H9 (cell line): ENCODE measurements around the gene SHPK. TPM values are rescaled to one million over a fixed set of nuclear protein-coding genes. Genes with fewer than 3 reads are reported as not detected.
A peak's percentile ranks its signal among the peaks of the same experiment; 100 is the strongest.

Experiments
- DNase-seq: peaks from one replicate; pipeline ENCODE4 v3.0.0-alpha.2; 2017
- H2AFZ ChIP-seq: one replicate; pipeline ENCODE4 v1.6.1; 2013; ENCODE audit warnings: mild to moderate bottlenecking, low read length, control low read depth, moderate library complexity
- H2AK5ac ChIP-seq: 2 replicates; pipeline ENCODE4 v1.6.1; 2013; ENCODE audit warnings: low read length, control low read depth, mixed read lengths; ENCODE audit not compliant: insufficient read length
- H2BK120ac ChIP-seq: one replicate; pipeline ENCODE4 v1.6.1; 2013; ENCODE audit warnings: low read depth, mild to moderate bottlenecking, low read length, control low read depth, inconsistent platforms; ENCODE audit not compliant: poor library complexity, severe bottlenecking
- H2BK12ac ChIP-seq: 2 replicates; pipeline ENCODE4 v1.6.1; 2013; ENCODE audit warnings: low read length, control low read depth, mixed read lengths, low read depth; ENCODE audit not compliant: insufficient read length
- H2BK15ac ChIP-seq: 2 replicates; pipeline ENCODE4 v1.6.1; 2013; ENCODE audit warnings: low read depth, low read length, control low read depth
- H2BK20ac ChIP-seq: one replicate; pipeline ENCODE4 v1.6.1; 2013; ENCODE audit warnings: low read depth, mild to moderate bottlenecking, low read length, control low read depth, inconsistent platforms; ENCODE audit not compliant: poor library complexity, severe bottlenecking
- H2BK5ac ChIP-seq: 2 replicates; pipeline ENCODE4 v1.6.1; 2013; ENCODE audit warnings: low read length, control low read depth, mixed read lengths; ENCODE audit not compliant: insufficient read length
- H3K14ac ChIP-seq: 2 replicates; pipeline ENCODE4 v1.6.1; 2013; ENCODE audit warnings: low read length, control low read depth; ENCODE audit not compliant: insufficient read depth
- H3K18ac ChIP-seq: 2 replicates; pipeline ENCODE4 v1.6.1; 2013; ENCODE audit warnings: low read depth, mild to moderate bottlenecking, mixed read lengths, low read length, control low read depth; ENCODE audit not compliant: insufficient read length
- H3K23ac ChIP-seq: 2 replicates; pipeline ENCODE4 v1.6.1; 2013; ENCODE audit warnings: low read length, control low read depth, mixed read lengths, low read depth; ENCODE audit not compliant: insufficient read length
- H3K23me2 ChIP-seq: 2 replicates; pipeline ENCODE4 v1.6.1; 2013; ENCODE audit warnings: low read depth, mild to moderate bottlenecking, mixed read lengths, low read length, control low read depth; ENCODE audit not compliant: insufficient read length, poor library complexity, severe bottlenecking
- H3K27ac ChIP-seq: 2 replicates; pipeline ENCODE4 v1.5.1; 2013; ENCODE audit warnings: low read length, control low read depth, mixed read lengths, low read depth; ENCODE audit not compliant: insufficient read length
- H3K27me3 ChIP-seq: 2 replicates; pipeline ENCODE4 v1.6.1; 2013; ENCODE audit warnings: low read length, control low read depth, inconsistent platforms; ENCODE audit not compliant: insufficient read depth
- H3K4ac ChIP-seq: 2 replicates; pipeline ENCODE4 v1.6.1; 2013; ENCODE audit warnings: low read depth, mild to moderate bottlenecking, control low read depth, inconsistent platforms, low read length, moderate library complexity
- H3K4me1 ChIP-seq: 2 replicates; pipeline ENCODE4 v1.6.1; 2013; ENCODE audit warnings: low read length, control low read depth, inconsistent platforms; ENCODE audit not compliant: insufficient read depth
- H3K4me2 ChIP-seq: 2 replicates; pipeline ENCODE4 v1.6.1; 2013; ENCODE audit warnings: low read length, control low read depth, mixed read lengths; ENCODE audit not compliant: insufficient read length, insufficient read depth
- H3K56ac ChIP-seq: 2 replicates; pipeline ENCODE4 v1.6.1; 2013; ENCODE audit warnings: low read depth, mild to moderate bottlenecking, mixed read lengths, low read length, control low read depth; ENCODE audit not compliant: insufficient read length
- H3K79me1 ChIP-seq: 2 replicates; pipeline ENCODE4 v1.6.1; 2013; ENCODE audit warnings: low read depth, mild to moderate bottlenecking, moderate library complexity, low read length, control low read depth, inconsistent platforms; ENCODE audit not compliant: insufficient read depth, poor library complexity, severe bottlenecking
- H3K79me2 ChIP-seq: 2 replicates; pipeline ENCODE4 v1.6.1; 2013; ENCODE audit warnings: low read length, control low read depth, inconsistent platforms; ENCODE audit not compliant: insufficient read depth
- H3K9ac ChIP-seq: 2 replicates; pipeline ENCODE4 v1.6.1; 2013; ENCODE audit warnings: low read length, control low read depth, mixed read lengths; ENCODE audit not compliant: insufficient read length; ENCODE audit errors: extremely low read depth
- H3K9me3 ChIP-seq: one replicate; pipeline ENCODE4 v1.6.1; 2013; ENCODE audit warnings: low read depth, low read length, inconsistent platforms; ENCODE audit not compliant: control insufficient read depth
- H3T11ph ChIP-seq: one replicate; pipeline ENCODE4 v1.6.1; 2013; ENCODE audit warnings: mild to moderate bottlenecking, low read length, control low read depth, inconsistent platforms
- H4K20me1 ChIP-seq: one replicate; pipeline ENCODE4 v1.6.1; 2013; ENCODE audit not compliant: control insufficient read depth, insufficient read length, insufficient read depth
- H4K5ac ChIP-seq: 2 replicates; pipeline ENCODE4 v1.6.1; 2013; ENCODE audit warnings: low read depth, mild to moderate bottlenecking, mixed read lengths, low read length, control low read depth; ENCODE audit not compliant: insufficient read length
- H4K8ac ChIP-seq: replicated peaks from 2 replicates; pipeline ENCODE4 v1.6.1; 2013; ENCODE audit warnings: low read length, control low read depth, mixed read lengths, low read depth; ENCODE audit not compliant: insufficient read length
- H4K91ac ChIP-seq: 2 replicates; pipeline ENCODE4 v1.6.1; 2013; ENCODE audit warnings: low read depth, mild to moderate bottlenecking, moderate library complexity, mixed read lengths, low read length, control low read depth; ENCODE audit not compliant: insufficient read length
- H3K27ac Mint-ChIP-seq, 3 experiments: 2 replicates in 2 of 3; 3 replicates in 1 of 3; pipeline ENCODE4 v1.8.0; 2020 to 2021; ENCODE audit warnings: mixed read lengths in 3 of 3, mild to moderate bottlenecking in 1 of 3, moderate library complexity in 1 of 3
- H3K27me3 Mint-ChIP-seq: 2 replicates; pipeline ENCODE4 v1.8.0; 2021; ENCODE audit warnings: low read depth, mild to moderate bottlenecking, moderate library complexity, mixed read lengths
- H3K36me3 Mint-ChIP-seq, 3 experiments: 2 replicates in 2 of 3; 3 replicates in 1 of 3; pipeline ENCODE4 v1.8.0; 2020 to 2021; ENCODE audit warnings: low read depth in 3 of 3, mixed read lengths in 3 of 3; ENCODE audit not compliant: insufficient read depth in 1 of 3
- H3K4me1 Mint-ChIP-seq, 2 experiments: 2 replicates each; pipeline ENCODE4 v1.8.0; 2020; ENCODE audit warnings: mixed read lengths in 2 of 2
- H3K4me3 Mint-ChIP-seq, 2 experiments: 2 replicates in 1 of 2; 3 replicates in 1 of 2; pipeline ENCODE4 v1.8.0; 2020 to 2021; ENCODE audit warnings: mild to moderate bottlenecking in 2 of 2, mixed read lengths in 2 of 2, moderate library complexity in 1 of 2
- H3K9me3 Mint-ChIP-seq, 2 experiments: 2 replicates in 1 of 2; 3 replicates in 1 of 2; pipeline ENCODE4 v1.8.0; 2020; ENCODE audit warnings: mild to moderate bottlenecking in 2 of 2, mixed read lengths in 2 of 2, moderate library complexity in 1 of 2
- CTCF ChIP-seq: fragments of 200-600 bp; sonication (generic); conservative IDR thresholded peaks from 3 replicates; pipeline ENCODE4 v1.8.0; 2021; ENCODE audit warnings: antibody characterized with exemption, mild to moderate bottlenecking
- WGBS: extraction: QIAGEN DNeasy Blood & Tissue Kit; methylation state at CpG from one replicate; pipeline ENCODE4 v1.1.7; 2013; ENCODE audit warnings: missing lambda C conversion rate, low lambda C conversion rate, mixed read lengths; ENCODE audit not compliant: insufficient read length; ENCODE audit errors: extremely low coverage; 5-methylcytosine and 5-hydroxymethylcytosine counted together
- total RNA-seq: library from RNA; stranded (reverse); gene quantifications from 2 replicates; pipeline ENCODE4 v1.2.1, GENCODE V29; 2021

Gene SHPK
- total RNA-seq, 1 experiment from 2014 or later, result 27.0 TPM

GRCh38 chr17:3669548-3669947, 33.5 kb upstream of the SHPK start:
- Histone ChIP-seq H2BK20ac (no peak overlapping the region), H3K56ac (no peak overlapping the region), H2BK120ac (no peak overlapping the region), H2BK12ac (no peak overlapping the region), H3K18ac (no peak overlapping the region), H4K20me1 (no peaks in the 10 kb centered on the region), H4K8ac (no peak overlapping the region), H2BK5ac (no peak overlapping the region), H4K5ac (no peak overlapping the region), H3K4ac (no peak overlapping the region), H3K79me1 (peaks cover 4% of the 10 kb centered on the region), H3K27ac (no peak overlapping the region), H3K27me3 (no peaks in the 10 kb centered on the region), H3K9ac (peak overlapping the region; percentile 89), H4K91ac (no peak overlapping the region), H3K14ac (no peak overlapping the region), H3K23me2 (peaks cover 9% of the 10 kb centered on the region), H3K4me1 (peaks cover 3% of the 10 kb centered on the region; the same call in 1 of the 2 replicates), H3K9me3 (no peaks in the 10 kb centered on the region), H2AFZ (no peak overlapping the region), H2BK15ac (no peak overlapping the region), H3K23ac (no peak overlapping the region), H3K79me2 (peaks cover 7% of the 10 kb centered on the region; the same call in 1 of the 2 replicates), H3K4me2 (peak overlapping the region; percentile 76), H3T11ph (no peak overlapping the region), H2AK5ac (no peak overlapping the region)
- H3K27ac Mint-ChIP-seq, result peak overlapping the region in 2 of 3 experiments; percentile 98; a peak in 5 of 7 replicates
- no CpG with 5 or more reads among the region's 12 CpGs for WGBS
- peaks cover 3 to 13% (median 10%) of the 10 kb centered on the region in 3 experiments; a peak in 6 of 7 replicates for H3K36me3 Mint-ChIP-seq
- no peak for TF ChIP-seq CTCF
- no peak for DNase-seq
- no peaks in the 10 kb centered on the region for H3K9me3 Mint-ChIP-seq
- H3K4me1 Mint-ChIP-seq, result peaks cover 16 to 19% of the 10 kb centered on the region in 2 experiments
- no peaks in the 10 kb centered on the region for H3K27me3 Mint-ChIP-seq
- peak overlapping the region; percentile 98 for H3K4me3 Mint-ChIP-seq
